Gastrocnemius medialis (tissue), 4 donors: ENCODE data around the gene SHC4. TPM values are rescaled to one million over a fixed set of nuclear protein-coding genes. Genes with fewer than 3 reads are reported as not detected.

Experiments used
- ATAC-seq, 2 donors: fragments of 150-250 bp; one replicate each; pipeline ENCODE4 v1.9.1; 2016
- DNase-seq, 2 donors: peaks; one replicate each; pipeline ENCODE4 v3.0.0-alpha.2; 2019
- H3K27ac ChIP-seq, 4 donors: fragments of 200-600 bp; sonication (generic); 1 replicate in 1 of 4; 2 replicates in 3 of 4; pipeline ENCODE4 v1.5.1; 2016 to 2018; ENCODE audit warnings: mild to moderate bottlenecking in 2 of 4, moderate library complexity in 1 of 4
- H3K27me3 ChIP-seq, 3 donors: fragments of 200-600 bp; sonication (generic) in 2 of 3; 1 replicate in 1 of 3; 2 replicates in 2 of 3; pipeline versions ENCODE4 v1.5.1 to v1.6.0; 2016 to 2019; ENCODE audit warnings: mild to moderate bottlenecking in 1 of 3, moderate library complexity in 1 of 3
- H3K36me3 ChIP-seq, 2 donors: fragments of 200-600 bp; sonication (generic) in 1 of 2; one replicate each; pipeline ENCODE4 v1.5.1; 2017 to 2018
- H3K4me1 ChIP-seq, 2 donors: fragments of 200-600 bp; sonication (generic) in 1 of 2; one replicate each; pipeline ENCODE4 v1.5.1; 2016 to 2017; ENCODE audit warnings: mild to moderate bottlenecking in 2 of 2
- H3K4me3 ChIP-seq, 4 donors: fragments of 200-600 bp; sonication (generic) in 3 of 4; 1 replicate in 1 of 4; 2 replicates in 3 of 4; pipeline ENCODE4 v1.5.1; 2016 to 2019; ENCODE audit warnings: mild to moderate bottlenecking in 2 of 4
- H3K9me3 ChIP-seq, 3 donors: fragments of 200-600 bp; sonication (generic) in 2 of 3; 1 replicate in 1 of 3; 2 replicates in 2 of 3; pipeline ENCODE4 v1.5.1; 2016 to 2019
- CTCF ChIP-seq, 5 experiments: fragments of 450-650 bp in 3 of 5; fragments of 200-600 bp in 2 of 5; sonication (generic) in 2 of 5; IDR thresholded peaks in 4 of 5; conservative IDR thresholded peaks in 1 of 5; 1 replicate in 4 of 5; 2 replicates in 1 of 5; pipeline ENCODE4 v1.5.1; 2016 to 2019; ENCODE audit warnings: antibody characterized with exemption in 5 of 5, mild to moderate bottlenecking in 3 of 5, moderate library complexity in 3 of 5
- POLR2A ChIP-seq, 2 donors: fragments of 450-650 bp; IDR thresholded peaks; one replicate each; pipeline ENCODE4 v1.6.1; 2017; ENCODE audit warnings: antibody characterized with exemption in 2 of 2, mild to moderate bottlenecking in 2 of 2, moderate library complexity in 2 of 2
- in situ Hi-C, 4 donors: fragments of 200-750 bp; cut with MboI; loops; one replicate each; pipeline versions ENCODE4 v1.15.0 to v1.8.0; 2017; ENCODE audit warnings: low sequenced_read_pairs in 4 of 4
- intact Hi-C: fragments of 100-400 bp; cut with DNase I; formaldehyde crosslinking; loops from one replicate; pipeline ENCODE4 v1.15.1; 2023; ENCODE audit warnings: low total_unique reads
- total RNA-seq, 4 donors: library from RNA; depleted of rRNA; stranded (reverse); fragments of >200 nt; gene quantifications; one replicate each; pipeline versions ENCODE4 v1.1.0 to v1.2.3, GENCODE V29; 2016

SHC4 gene
- total RNA-seq, 4 donors from 2014 or later = 0.29 to 0.39 TPM; not detected in 2

- Histone ChIP-seq H3K36me3 (no peaks in the 10 kb centered on the region), H3K27ac (no peak overlapping the region), H3K4me3 (no peak overlapping the region), H3K27me3 (no peaks in the 10 kb centered on the region), H3K4me1 (no peaks in the 10 kb centered on the region), H3K9me3 (no peaks in the 10 kb centered on the region)
- no peak for DNase-seq
- intact Hi-C loops = loop anchor here (1.0 to 5.0 kb wide), 5 partner anchors 100 to 1283 kb away; partner anchors contain the start of genes FGF7 and SHC4
- no peak for ATAC-seq
- TF ChIP-seq CTCF (IDR thresholded peaks at IDR 0.05 in 4 of 5, conservative IDR thresholded peaks at IDR 0.05 in 1 of 5) (no peak), POLR2A (IDR thresholded peaks at IDR 0.05) (no peak)
- in situ Hi-C loops = loop anchor here (10.0 to 25.0 kb wide), 7 partner anchors 102 to 1282 kb away; partner anchors contain the start of genes FGF7 (in 4 of the 4), COPS2 (in 1 of the 4), GALK2 (in 1 of the 4) and SHC4 (in 1 of the 4)
These were observed 101.0 kb downstream of the SHC4 start for GRCh38 chr15:48862705-48863104.

DNA sequence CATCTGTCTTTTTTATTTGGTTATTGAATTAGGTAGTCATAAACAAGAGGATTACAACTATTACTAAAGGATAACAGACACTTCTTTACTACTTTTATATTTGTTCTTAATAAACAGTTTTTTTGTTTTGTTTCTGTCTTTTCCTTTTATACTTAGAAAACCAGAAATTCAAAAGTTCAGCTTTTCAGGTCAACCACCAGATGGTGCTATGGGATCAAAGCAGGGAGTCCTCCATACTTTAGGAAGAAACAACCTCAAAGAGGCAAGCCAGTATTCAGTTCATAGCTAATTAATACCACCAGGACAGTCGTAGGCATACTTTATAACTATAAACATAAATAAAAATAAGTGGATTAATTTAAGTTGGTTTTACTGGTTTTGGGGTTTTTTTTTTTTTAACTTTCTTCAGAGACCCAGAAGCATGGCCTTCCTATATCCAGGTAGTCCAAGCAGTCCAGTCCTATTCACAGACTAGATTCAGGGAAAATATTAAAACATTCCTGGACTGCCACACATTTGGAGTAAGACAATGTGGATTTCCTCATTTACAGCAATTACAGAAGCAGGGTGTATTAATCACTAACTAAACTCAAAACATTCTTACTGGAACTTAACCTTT is 101.8 kb downstream of the SHC4 start:
- TF ChIP-seq CTCF (IDR thresholded peaks at IDR 0.05 in 4 of 5, conservative IDR thresholded peaks at IDR 0.05 in 1 of 5) (peak; percentile 69 to 90 (median 77)), POLR2A (IDR thresholded peaks at IDR 0.05) (no peak)
- Histone ChIP-seq H3K4me1 (no peaks in the 10 kb centered on the region), H3K4me3 (no peak overlapping the region), H3K27me3 (no peaks in the 10 kb centered on the region), H3K27ac (no peak overlapping the region), H3K9me3 (no peaks in the 10 kb centered on the region), H3K36me3 (no peaks in the 10 kb centered on the region)
- intact Hi-C loops = loop anchor here (1.0 to 5.0 kb wide), 5 partner anchors 101 to 1283 kb away; partner anchors contain the start of genes FGF7 and SHC4
- DNase-seq (no peak), ATAC-seq (peak in 1 of 2 donors; percentile 70)
- in situ Hi-C loops = loop anchor here (10.0 to 25.0 kb wide), 7 partner anchors 103 to 1283 kb away; partner anchors contain the start of genes FGF7 (in 4 of the 4), COPS2 (in 1 of the 4), GALK2 (in 1 of the 4) and SHC4 (in 1 of the 4)

DNA sequence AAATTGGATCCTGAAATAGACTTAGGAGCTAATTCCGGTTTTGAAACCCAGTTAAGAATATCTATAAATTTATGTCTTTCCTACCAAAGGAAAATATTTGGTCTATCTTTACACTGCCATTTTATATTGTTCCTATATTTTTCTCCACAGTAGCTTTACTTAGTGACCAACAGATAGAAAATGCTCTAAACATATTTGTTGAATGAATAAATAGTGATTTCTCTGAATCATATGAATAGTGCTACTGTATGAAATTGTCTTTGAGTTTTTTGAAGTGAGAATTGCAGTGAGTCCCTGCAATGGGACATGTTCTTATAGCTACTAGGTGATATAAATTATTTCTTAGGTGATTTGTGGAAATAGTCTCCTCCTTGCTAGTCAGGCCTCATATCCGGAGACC is 104.3 kb downstream of the SHC4 start:
- no peaks in the 10 kb centered on the region for H3K27me3 ChIP-seq
- H3K9me3 ChIP-seq = no peaks in the 10 kb centered on the region
- no peak overlapping the region for H3K4me3 ChIP-seq
- no peaks in the 10 kb centered on the region for H3K4me1 ChIP-seq
- ATAC-seq (no peak), DNase-seq (no peak)
- H3K36me3 ChIP-seq = no peaks in the 10 kb centered on the region
- intact Hi-C loops (loop anchor here (10.0 kb wide), 1 partner anchor 505 kb away; no protein-coding TSS in a partner anchor), in situ Hi-C loops (loop anchor here in 3 of 4 donors (5.0 to 25.0 kb wide), 4 partner anchors 303 to 1283 kb away; partner anchors contain the start of genes FGF7 (in 2 of the 3), COPS2 (in 1 of the 3) and GALK2 (in 1 of the 3))
- H3K27ac ChIP-seq = no peak overlapping the region
- TF ChIP-seq POLR2A (IDR thresholded peaks at IDR 0.05) (no peak), CTCF (IDR thresholded peaks at IDR 0.05 in 4 of 5, conservative IDR thresholded peaks at IDR 0.05 in 1 of 5) (no peak)

- in situ Hi-C loops = loop anchor here in 3 of 4 donors (5.0 to 25.0 kb wide), 4 partner anchors 304 to 1284 kb away; partner anchors contain the start of genes FGF7 (in 2 of the 3), COPS2 (in 1 of the 3) and GALK2 (in 1 of the 3)
- intact Hi-C loops = loop anchor here (10.0 kb wide), 1 partner anchor 504 kb away; no protein-coding TSS in a partner anchor
- Histone ChIP-seq H3K27ac (no peak overlapping the region), H3K4me3 (no peak overlapping the region), H3K9me3 (no peaks in the 10 kb centered on the region), H3K27me3 (no peaks in the 10 kb centered on the region), H3K36me3 (no peaks in the 10 kb centered on the region), H3K4me1 (no peaks in the 10 kb centered on the region)
- no peak for DNase-seq
- ATAC-seq = no peak
- TF ChIP-seq POLR2A (IDR thresholded peaks at IDR 0.05) (no peak), CTCF (IDR thresholded peaks at IDR 0.05 in 4 of 5, conservative IDR thresholded peaks at IDR 0.05 in 1 of 5) (no peak)
These were observed 105.3 kb downstream of the SHC4 start for GRCh38 chr15:48858401-48858800.
